Activated naive CD8-positive, alpha-beta T cell treated with anti-CD3 and anti-CD28 coated beads, Interleukin-2, amount 10 ng/mL, durations not matched to agents 7 days and 5 days (primary cell): ENCODE results near the gene MYBBP1A. TPM values are rescaled to one million over a fixed set of nuclear protein-coding genes. Genes with fewer than 3 reads are reported as not detected.

Experiments used
- ATAC-seq: fragments of 150-1000 bp; cut with Tn5 transposase; one replicate; pipeline ENCODE4 v1.10.0; 2021; ENCODE audit warnings: low read depth, moderate library complexity
- POLR2A ChIA-PET: fragments of 350-600 bp; sonication (Branson Sonifier 250); formaldehyde crosslinking; loops from one replicate; lab custom pipeline; 2021; ENCODE audit warnings: antibody characterized with exemption; lab: Charles Lee
- DNase-seq: peaks from one replicate; pipeline ENCODE4 v3.0.0; 2021
- H3K27ac Mint-ChIP-seq: one replicate; pipeline ENCODE4 v1.8.0; 2022; ENCODE audit warnings: mild to moderate bottlenecking, mixed read lengths
- H3K27me3 Mint-ChIP-seq: one replicate; pipeline ENCODE4 v1.8.0; 2022; ENCODE audit warnings: mild to moderate bottlenecking, moderate library complexity, mixed read lengths
- H3K36me3 Mint-ChIP-seq: one replicate; pipeline ENCODE4 v1.8.0; 2021; ENCODE audit warnings: mild to moderate bottlenecking, mixed read lengths
- H3K4me1 Mint-ChIP-seq: one replicate; pipeline ENCODE4 v1.8.0; 2021; ENCODE audit warnings: mixed read lengths
- H3K4me3 Mint-ChIP-seq: one replicate; pipeline ENCODE4 v1.8.0; 2022; ENCODE audit warnings: mild to moderate bottlenecking, moderate library complexity, mixed read lengths
- H3K9me3 Mint-ChIP-seq: one replicate; pipeline ENCODE4 v1.8.0; 2021; ENCODE audit warnings: mixed read lengths
- total RNA-seq, 2 experiments: library from RNA; stranded (reverse); gene quantifications; one replicate each; pipeline ENCODE4 v1.2.3, GENCODE V29; 2021

The MYBBP1A gene
- total RNA-seq, 2 experiments from 2014 or later = 59.1 to 61.6 TPM

- peaks cover 8% of the 10 kb centered on the region for H3K4me1 Mint-ChIP-seq
- H3K4me3 Mint-ChIP-seq = no peak overlapping the region
- H3K9me3 Mint-ChIP-seq = no peaks in the 10 kb centered on the region
- no peak overlapping the region for H3K27ac Mint-ChIP-seq
- ATAC-seq = no peak
- no peaks in the 10 kb centered on the region for H3K36me3 Mint-ChIP-seq
- DNase-seq = no peak
- POLR2A ChIA-PET = no interaction called here
- peaks cover 9% of the 10 kb centered on the region for H3K27me3 Mint-ChIP-seq
Observed at GRCh38 chr17:4531988-4532736, 23.0 kb downstream of the MYBBP1A start.

- Mint-ChIP-seq H3K4me1 (peaks cover 8% of the 10 kb centered on the region), H3K27me3 (peaks cover 16% of the 10 kb centered on the region)
- POLR2A ChIA-PET = interaction anchor here (0.6 kb wide), 1 partner anchor 26 kb away, joined by 6 read pairs; no protein-coding TSS in a partner anchor
Observed at GRCh38 chr17:4530799-4531730, 24.1 kb downstream of the MYBBP1A start.

GRCh38 chr17:4529533-4530152 lies 25.5 kb downstream of the MYBBP1A start:
- H3K27me3 Mint-ChIP-seq = peaks cover 19% of the 10 kb centered on the region
- no peak for DNase-seq
- no peaks in the 10 kb centered on the region for H3K9me3 Mint-ChIP-seq
- H3K36me3 Mint-ChIP-seq = no peaks in the 10 kb centered on the region
- ATAC-seq = no peak
- POLR2A ChIA-PET = no interaction called here
- H3K4me1 Mint-ChIP-seq = peaks cover 8% of the 10 kb centered on the region
- H3K27ac Mint-ChIP-seq = no peak overlapping the region
- no peak overlapping the region for H3K4me3 Mint-ChIP-seq

More at GRCh38 chr17:4530799-4531730, 24.1 kb downstream of the MYBBP1A start:
- Mint-ChIP-seq H3K9me3 (no peaks in the 10 kb centered on the region), H3K4me3 (no peak overlapping the region), H3K27ac (no peak overlapping the region), H3K36me3 (no peaks in the 10 kb centered on the region)
- DNase-seq (no peak), ATAC-seq (no peak)

GRCh38 chr17:4527566-4528125 lies 27.5 kb downstream of the MYBBP1A start:
- no peaks in the 10 kb centered on the region for H3K36me3 Mint-ChIP-seq
- H3K27ac Mint-ChIP-seq = no peak overlapping the region
- POLR2A ChIA-PET = no interaction called here

GRCh38 chr17:4527134-4527533 lies 28.1 kb downstream of the MYBBP1A start:
- H3K27me3 Mint-ChIP-seq = peaks cover 18% of the 10 kb centered on the region
- peaks cover 2% of the 10 kb centered on the region for H3K4me1 Mint-ChIP-seq
- H3K36me3 Mint-ChIP-seq = no peaks in the 10 kb centered on the region
- no peaks in the 10 kb centered on the region for H3K9me3 Mint-ChIP-seq
- DNase-seq (no peak), ATAC-seq (no peak)
- POLR2A ChIA-PET = no interaction called here
- no peak overlapping the region for H3K27ac Mint-ChIP-seq
- H3K4me3 Mint-ChIP-seq = no peak overlapping the region

More at GRCh38 chr17:4527566-4528125, 27.5 kb downstream of the MYBBP1A start:
- Mint-ChIP-seq H3K27me3 (peaks cover 18% of the 10 kb centered on the region), H3K4me3 (no peak overlapping the region), H3K9me3 (no peaks in the 10 kb centered on the region), H3K4me1 (peaks cover 2% of the 10 kb centered on the region)
- no peak for ATAC-seq
- no peak for DNase-seq

GRCh38 chr17:4525691-4526397 lies 29.3 kb downstream of the MYBBP1A start:
- Mint-ChIP-seq H3K4me1 (no peaks in the 10 kb centered on the region), H3K36me3 (no peaks in the 10 kb centered on the region), H3K4me3 (no peak overlapping the region), H3K27ac (no peak overlapping the region), H3K9me3 (no peaks in the 10 kb centered on the region), H3K27me3 (peaks cover 18% of the 10 kb centered on the region)
- no peak for DNase-seq
- POLR2A ChIA-PET = no interaction called here
- ATAC-seq = no peak

GRCh38 chr17:4523946-4524345 lies 31.2 kb downstream of the MYBBP1A start:
- no peak overlapping the region for H3K27ac Mint-ChIP-seq
- no peak overlapping the region for H3K4me3 Mint-ChIP-seq
- DNase-seq (no peak), ATAC-seq (no peak)
- H3K27me3 Mint-ChIP-seq = peaks cover 19% of the 10 kb centered on the region
- H3K9me3 Mint-ChIP-seq = no peaks in the 10 kb centered on the region
- POLR2A ChIA-PET = no interaction called here
- no peaks in the 10 kb centered on the region for H3K4me1 Mint-ChIP-seq
- H3K36me3 Mint-ChIP-seq = no peaks in the 10 kb centered on the region

GRCh38 chr17:4522661-4523060 lies 32.5 kb downstream of the MYBBP1A start:
- Mint-ChIP-seq H3K9me3 (no peaks in the 10 kb centered on the region), H3K36me3 (no peaks in the 10 kb centered on the region), H3K27me3 (peaks cover 16% of the 10 kb centered on the region), H3K27ac (no peak overlapping the region), H3K4me1 (peaks cover 4% of the 10 kb centered on the region), H3K4me3 (no peak overlapping the region)
- ATAC-seq (no peak), DNase-seq (no peak)
- POLR2A ChIA-PET = no interaction called here

GRCh38 chr17:4520894-4521600 lies 34.1 kb downstream of the MYBBP1A start:
- no peaks in the 10 kb centered on the region for H3K9me3 Mint-ChIP-seq
- H3K36me3 Mint-ChIP-seq = no peaks in the 10 kb centered on the region
- peaks cover 4% of the 10 kb centered on the region for H3K4me1 Mint-ChIP-seq
- no peak for ATAC-seq
- H3K27ac Mint-ChIP-seq = no peak overlapping the region
- POLR2A ChIA-PET = interaction anchor here (0.6 kb wide), 1 partner anchor 11 kb away, joined by 3 read pairs; no protein-coding TSS in a partner anchor
- H3K27me3 Mint-ChIP-seq = peaks cover 5% of the 10 kb centered on the region
- H3K4me3 Mint-ChIP-seq = no peak overlapping the region
- no peak for DNase-seq

- H3K27ac Mint-ChIP-seq = no peak overlapping the region
- POLR2A ChIA-PET = interaction anchor here (0.6 kb wide), 1 partner anchor 11 kb away, joined by 3 read pairs; no protein-coding TSS in a partner anchor
- H3K9me3 Mint-ChIP-seq = no peaks in the 10 kb centered on the region
- peaks cover 4% of the 10 kb centered on the region for H3K4me1 Mint-ChIP-seq
- H3K27me3 Mint-ChIP-seq = peaks cover 1% of the 10 kb centered on the region
- no peaks in the 10 kb centered on the region for H3K36me3 Mint-ChIP-seq
- ATAC-seq (no peak), DNase-seq (no peak)
- H3K4me3 Mint-ChIP-seq = no peak overlapping the region
Observed at GRCh38 chr17:4520060-4520893, 34.9 kb downstream of the MYBBP1A start.

- Mint-ChIP-seq H3K4me1 (peaks cover 4% of the 10 kb centered on the region), H3K4me3 (no peak overlapping the region), H3K27me3 (peaks cover 1% of the 10 kb centered on the region), H3K36me3 (no peaks in the 10 kb centered on the region), H3K27ac (no peak overlapping the region), H3K9me3 (no peaks in the 10 kb centered on the region)
- POLR2A ChIA-PET = no interaction called here
- ATAC-seq (no peak), DNase-seq (no peak)
Observed at GRCh38 chr17:4519361-4519788, 35.8 kb downstream of the MYBBP1A start.
